ENCODE measurements around the gene TAB2. TPM values are rescaled to one million over a fixed set of nuclear protein-coding genes. Genes with fewer than 3 reads are reported as not detected.

Gene TAB2
- total RNA-seq, 6 donors from 2014 or later: 46.5 to 99.5 (median 52.7) TPM

GRCh38 chr6:149278997-149279396, 38.5 kb upstream of the TAB2 start:
- DNase-seq: no peak
- H3K27me3 ChIP-seq: no peaks in the 10 kb centered on the region
- no peak overlapping the region for H3K4me3 ChIP-seq
- no peaks in the 10 kb centered on the region for H3K36me3 ChIP-seq
- 52 to 69% methylated on average over 1 of the region's 1 CpG for WGBS, 2 donors
- no peaks in the 10 kb centered on the region for H3K9me3 ChIP-seq
- no peak overlapping the region for H3K27ac ChIP-seq
- peaks cover 0 to 5% (median 1%) of the 10 kb centered on the region in 4 donors for H3K4me1 ChIP-seq
- TF ChIP-seq POLR2A (IDR thresholded peaks at IDR 0.05) (no peak), EP300 (IDR thresholded peaks at IDR 0.05) (no peak), POLR2AphosphoS5 (IDR thresholded peaks at IDR 0.05) (no peak)
- TF ChIP-seq, protein P1, sequence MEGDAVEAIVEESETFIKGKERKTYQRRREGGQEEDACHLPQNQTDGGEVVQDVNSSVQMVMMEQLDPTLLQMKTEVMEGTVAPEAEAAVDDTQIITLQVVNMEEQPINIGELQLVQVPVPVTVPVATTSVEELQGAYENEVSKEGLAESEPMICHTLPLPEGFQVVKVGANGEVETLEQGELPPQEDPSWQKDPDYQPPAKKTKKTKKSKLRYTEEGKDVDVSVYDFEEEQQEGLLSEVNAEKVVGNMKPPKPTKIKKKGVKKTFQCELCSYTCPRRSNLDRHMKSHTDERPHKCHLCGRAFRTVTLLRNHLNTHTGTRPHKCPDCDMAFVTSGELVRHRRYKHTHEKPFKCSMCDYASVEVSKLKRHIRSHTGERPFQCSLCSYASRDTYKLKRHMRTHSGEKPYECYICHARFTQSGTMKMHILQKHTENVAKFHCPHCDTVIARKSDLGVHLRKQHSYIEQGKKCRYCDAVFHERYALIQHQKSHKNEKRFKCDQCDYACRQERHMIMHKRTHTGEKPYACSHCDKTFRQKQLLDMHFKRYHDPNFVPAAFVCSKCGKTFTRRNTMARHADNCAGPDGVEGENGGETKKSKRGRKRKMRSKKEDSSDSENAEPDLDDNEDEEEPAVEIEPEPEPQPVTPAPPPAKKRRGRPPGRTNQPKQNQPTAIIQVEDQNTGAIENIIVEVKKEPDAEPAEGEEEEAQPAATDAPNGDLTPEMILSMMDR (IDR thresholded peaks at IDR 0.05): no peak
- ATAC-seq (ENCODE audit: low FRiP score in 2 of 2): no peak

- Histone ChIP-seq H3K27ac (no peak overlapping the region), H3K36me3 (no peaks in the 10 kb centered on the region), H3K4me3 (no peak overlapping the region), H3K4me1 (no peaks in the 10 kb centered on the region), H3K27me3 (no peaks in the 10 kb centered on the region), H3K9me3 (no peaks in the 10 kb centered on the region)
- 67 to 83% methylated on average over 3 of the region's 3 CpGs for WGBS, 2 donors
- TF ChIP-seq EP300 (IDR thresholded peaks at IDR 0.05): no peak
- TF ChIP-seq, protein P1 (IDR thresholded peaks at IDR 0.05): no peak
- TF ChIP-seq POLR2A (IDR thresholded peaks at IDR 0.05): no peak
- TF ChIP-seq POLR2AphosphoS5 (IDR thresholded peaks at IDR 0.05): no peak
- DNase-seq: no peak
- ATAC-seq (ENCODE audit: low FRiP score in 2 of 2): no peak
Observed at GRCh38 chr6:149284904-149285303, 32.6 kb upstream of the TAB2 start.

- Histone ChIP-seq H3K27me3 (no peaks in the 10 kb centered on the region), H3K27ac (no peak overlapping the region), H3K36me3 (no peaks in the 10 kb centered on the region), H3K4me1 (no peaks in the 10 kb centered on the region), H3K9me3 (no peaks in the 10 kb centered on the region), H3K4me3 (no peak overlapping the region)
- ATAC-seq (ENCODE audit: low FRiP score in 2 of 2) (no peak), DNase-seq (no peak)
- 42 to 89% methylated on average over 6 of the region's 6 CpGs for WGBS, 2 donors
- TF ChIP-seq POLR2AphosphoS5 (IDR thresholded peaks at IDR 0.05) (no peak), EP300 (IDR thresholded peaks at IDR 0.05) (no peak), POLR2A (IDR thresholded peaks at IDR 0.05) (no peak)
- TF ChIP-seq, protein P1 (IDR thresholded peaks at IDR 0.05): no peak
Observed at GRCh38 chr6:149285626-149286025, 31.9 kb upstream of the TAB2 start.

DNA sequence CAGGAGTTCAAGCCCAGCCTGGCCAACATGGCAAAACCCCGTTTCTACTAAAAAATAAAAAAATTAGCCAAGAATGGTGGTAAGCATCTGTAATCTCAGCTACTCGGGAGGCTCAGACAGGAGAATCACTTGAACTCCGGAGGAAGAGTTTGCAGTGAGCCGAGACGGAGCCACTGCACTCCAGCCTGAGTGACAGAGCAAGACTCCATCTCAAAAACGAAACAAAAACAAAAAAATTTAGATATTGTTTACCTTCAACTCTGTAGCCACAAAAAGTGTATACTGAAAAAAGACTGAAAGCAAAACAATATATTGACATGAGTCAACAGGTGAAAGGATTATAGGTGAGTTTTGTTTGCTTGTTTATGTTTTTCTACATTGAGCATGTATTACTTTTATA, 30.6 kb upstream of the TAB2 start:
- Histone ChIP-seq H3K27ac (no peak overlapping the region), H3K9me3 (no peaks in the 10 kb centered on the region), H3K27me3 (no peaks in the 10 kb centered on the region), H3K4me1 (no peaks in the 10 kb centered on the region), H3K36me3 (no peaks in the 10 kb centered on the region), H3K4me3 (no peak overlapping the region)
- no peak for TF ChIP-seq EP300 (IDR thresholded peaks at IDR 0.05)
- no peak for TF ChIP-seq POLR2A (IDR thresholded peaks at IDR 0.05)
- TF ChIP-seq, protein P1 (IDR thresholded peaks at IDR 0.05): no peak
- TF ChIP-seq POLR2AphosphoS5 (IDR thresholded peaks at IDR 0.05): no peak
- ATAC-seq (ENCODE audit: low FRiP score in 2 of 2): no peak
- DNase-seq: no peak
- WGBS, 2 donors: 75 to 86% methylated on average over 6 of the region's 6 CpGs

DNA sequence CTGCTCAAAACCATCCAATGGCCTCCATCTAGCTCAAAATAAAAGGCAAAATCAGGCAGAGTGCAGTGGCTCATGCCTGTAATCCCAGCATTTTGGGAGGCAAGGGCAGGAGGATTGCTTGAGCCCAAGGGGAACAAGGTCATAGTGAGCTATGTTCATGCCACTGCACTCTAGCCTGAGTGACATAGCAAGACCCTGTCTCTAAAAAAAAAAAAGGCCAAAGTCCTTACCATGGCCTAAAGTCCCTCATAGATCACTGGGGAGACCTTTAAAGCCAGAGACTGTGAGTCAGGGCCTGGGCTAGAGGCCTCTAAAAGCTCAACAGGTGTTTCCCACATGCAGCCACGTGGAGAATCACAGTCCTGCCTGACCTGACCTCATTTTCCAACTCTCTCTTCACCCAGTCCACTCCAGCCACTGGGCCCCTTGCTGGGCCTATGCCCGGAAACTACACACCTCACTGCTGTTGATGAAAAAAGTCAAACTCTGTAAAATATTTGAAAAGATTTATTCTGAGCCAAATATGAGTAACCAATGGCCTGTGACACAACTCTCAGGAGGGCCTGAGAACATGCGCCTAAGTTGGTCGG, 28.2 kb upstream of the TAB2 start:
- 71 to 82% methylated on average over 4 of the region's 4 CpGs for WGBS, 2 donors
- H3K27me3 ChIP-seq: no peaks in the 10 kb centered on the region
- DNase-seq (no peak), ATAC-seq (ENCODE audit: low FRiP score in 2 of 2) (no peak)
- H3K4me3 ChIP-seq: no peak overlapping the region
- H3K27ac ChIP-seq: no peak overlapping the region
- no peaks in the 10 kb centered on the region for H3K4me1 ChIP-seq
- H3K9me3 ChIP-seq: no peaks in the 10 kb centered on the region
- H3K36me3 ChIP-seq: no peaks in the 10 kb centered on the region
- TF ChIP-seq, protein P1 (IDR thresholded peaks at IDR 0.05): no peak
- TF ChIP-seq POLR2AphosphoS5 (IDR thresholded peaks at IDR 0.05) (no peak), POLR2A (IDR thresholded peaks at IDR 0.05) (no peak), EP300 (IDR thresholded peaks at IDR 0.05) (no peak)
